ENCODE data around the gene WNT8A.

Gene WNT8A

DNA sequence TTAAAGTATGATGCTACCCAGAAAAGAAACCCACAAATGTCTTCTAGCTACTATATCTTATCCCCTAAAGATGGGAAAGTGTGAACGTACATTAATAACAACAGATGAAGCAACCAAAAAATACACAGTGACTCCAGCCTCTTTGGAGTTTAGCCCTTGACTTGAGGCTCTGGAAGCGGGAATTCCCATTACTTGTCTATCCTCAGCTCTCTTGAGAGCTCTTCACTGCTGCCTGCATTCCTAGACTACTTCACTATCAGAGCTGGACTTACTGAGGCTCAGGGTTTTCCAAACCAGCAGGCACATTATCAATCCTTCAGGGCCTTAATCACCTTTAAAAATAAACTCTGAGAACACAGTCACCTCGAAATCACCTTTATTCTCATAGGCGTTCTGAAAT is 56.4 kb downstream of the WNT8A start:
- no peak for DNase-seq (ENCODE audit: low read depth, low spot score)
